GM19043 (cell line): ENCODE data around the gene ENO2.

Experiments
- ATAC-seq: cut with Tn5 transposase; IDR thresholded peaks from one replicate; pipeline ENCODE4 v1.9.1; 2021; ENCODE audit warnings: low read depth; ENCODE audit not compliant: unreplicated experiment

The ENO2 gene

GRCh38 chr12:6959058-6959804 is 44.9 kb downstream of the ENO2 start:
- ATAC-seq = peak; percentile 53

GRCh38 chr12:6959805-6960592 is 45.6 kb downstream of the ENO2 start:
- no peak for ATAC-seq

DNA sequence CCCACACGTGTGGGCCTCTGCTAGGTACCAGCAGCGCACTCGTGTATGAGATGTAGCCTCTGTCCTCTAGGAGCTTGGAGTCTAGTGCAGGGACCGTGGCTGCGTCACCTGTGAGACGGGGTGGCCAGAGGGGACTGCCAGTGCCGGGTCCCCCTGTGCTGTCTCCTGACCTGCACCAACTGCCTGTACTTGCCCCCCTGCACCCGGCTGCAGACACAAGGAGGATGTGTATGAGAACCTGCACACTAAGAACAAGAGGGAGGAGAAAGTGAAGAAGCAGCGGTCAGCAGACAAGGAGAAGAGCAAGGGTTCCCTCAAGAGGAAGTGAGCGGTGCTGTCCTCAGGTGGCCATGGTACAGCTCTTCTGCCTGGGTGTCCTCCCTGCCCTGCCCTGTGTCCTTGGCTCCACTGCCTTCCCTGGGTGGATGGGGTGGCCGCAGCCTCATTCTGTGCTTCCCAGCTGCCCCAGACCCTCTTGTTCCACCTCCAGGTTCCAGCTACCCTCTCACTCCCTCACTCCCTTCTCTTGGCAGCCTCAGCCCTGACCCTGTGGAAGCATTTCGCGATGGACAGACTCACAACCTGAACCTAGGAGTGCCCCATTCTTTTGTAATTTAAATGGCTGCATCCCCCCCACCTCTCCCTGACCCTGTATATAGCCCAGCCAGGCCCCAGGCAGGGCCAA is 46.4 kb downstream of the ENO2 start:
- ATAC-seq = no peak

DNA sequence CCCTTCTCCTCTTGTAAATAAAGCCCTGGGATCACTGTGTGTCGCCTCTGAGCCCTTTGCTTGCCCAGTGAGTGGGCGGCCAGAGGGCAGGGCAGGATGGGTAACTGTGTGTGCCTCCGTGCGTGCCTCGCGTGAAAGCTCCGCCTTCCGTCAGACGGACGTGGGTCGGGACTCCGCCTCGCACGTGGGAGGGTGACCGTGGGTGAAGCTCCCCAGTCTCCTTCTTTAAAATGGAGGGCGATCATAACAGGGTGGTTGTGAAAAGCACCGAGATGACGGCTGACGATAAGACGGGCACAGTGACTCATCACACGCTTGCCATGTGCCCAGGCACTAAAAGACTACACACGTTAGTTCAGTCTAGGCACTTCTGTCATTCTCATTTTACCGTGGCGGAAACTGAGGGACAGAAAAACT is 46.9 kb downstream of the ENO2 start:
- no peak for ATAC-seq

DNA sequence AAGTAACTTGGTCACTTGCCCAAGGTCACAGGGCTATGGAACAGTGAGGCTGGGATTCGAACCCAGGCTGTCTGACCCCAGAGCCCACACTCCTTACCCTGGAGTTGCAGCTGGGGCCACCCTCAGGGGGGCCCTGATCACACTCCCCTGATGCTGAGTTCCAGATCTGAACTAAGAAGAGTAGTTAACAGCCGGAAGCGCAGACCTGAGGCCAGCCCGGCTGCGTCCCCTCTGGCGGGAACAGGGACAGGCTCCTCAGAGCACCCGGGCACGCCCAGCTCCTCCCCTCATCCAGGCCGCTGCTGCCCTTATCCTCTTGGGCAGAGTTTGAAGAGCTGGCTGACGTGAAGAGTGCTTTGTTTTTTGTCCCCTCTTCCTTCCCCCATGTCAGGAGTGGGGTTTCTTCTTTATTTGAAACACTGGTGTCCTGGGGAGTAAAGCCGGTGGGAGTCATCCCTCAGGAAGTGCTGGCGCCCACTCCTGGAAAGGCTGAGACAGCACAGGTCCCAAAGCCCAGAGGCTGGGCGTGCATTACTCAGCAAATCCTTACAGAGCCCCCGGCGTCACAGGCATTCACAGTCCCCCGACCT is 47.4 kb downstream of the ENO2 start:
- ATAC-seq = no peak

GRCh38 chr12:6962285-6963015 is 48.1 kb downstream of the ENO2 start:
- no peak for ATAC-seq

DNA sequence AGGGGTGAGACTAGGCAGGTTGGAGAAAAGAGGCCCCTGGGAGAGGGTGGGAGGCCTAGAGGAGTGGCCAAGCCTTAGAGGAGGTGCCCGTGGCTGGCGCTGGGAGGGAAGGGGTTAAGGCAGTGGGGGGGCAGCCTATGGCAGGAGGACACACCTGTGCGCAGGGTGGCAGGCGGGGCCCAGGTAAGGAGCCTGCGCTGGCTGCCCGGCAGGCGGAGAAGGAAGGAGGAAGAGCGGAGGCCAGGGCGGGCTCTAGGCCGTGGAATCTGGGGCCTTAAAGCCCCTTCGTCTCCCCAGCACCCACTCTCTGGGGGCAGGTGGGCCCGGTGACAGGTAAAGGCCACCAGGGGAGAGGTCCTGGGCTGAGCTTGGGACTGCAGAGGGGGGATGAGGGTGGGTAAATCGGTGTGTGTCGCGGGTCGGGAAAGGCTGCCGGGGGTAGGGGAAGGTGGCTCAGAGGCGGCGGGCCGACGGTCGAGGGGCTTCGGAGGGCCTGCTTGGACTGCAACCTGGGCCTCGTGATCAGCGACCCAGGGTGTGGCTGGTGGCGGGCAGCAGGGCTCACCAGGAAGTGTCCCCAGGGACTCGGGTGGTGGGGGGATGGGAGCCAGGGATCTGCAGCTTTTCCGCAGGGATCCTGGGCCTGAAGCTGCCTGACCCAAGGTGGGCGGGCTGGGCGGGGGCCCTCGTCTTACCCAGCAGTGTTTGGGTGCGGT is 48.8 kb downstream of the ENO2 start:
- no peak for ATAC-seq

GRCh38 chr12:6963791-6964413 is 49.5 kb downstream of the ENO2 start:
- ATAC-seq = no peak

DNA sequence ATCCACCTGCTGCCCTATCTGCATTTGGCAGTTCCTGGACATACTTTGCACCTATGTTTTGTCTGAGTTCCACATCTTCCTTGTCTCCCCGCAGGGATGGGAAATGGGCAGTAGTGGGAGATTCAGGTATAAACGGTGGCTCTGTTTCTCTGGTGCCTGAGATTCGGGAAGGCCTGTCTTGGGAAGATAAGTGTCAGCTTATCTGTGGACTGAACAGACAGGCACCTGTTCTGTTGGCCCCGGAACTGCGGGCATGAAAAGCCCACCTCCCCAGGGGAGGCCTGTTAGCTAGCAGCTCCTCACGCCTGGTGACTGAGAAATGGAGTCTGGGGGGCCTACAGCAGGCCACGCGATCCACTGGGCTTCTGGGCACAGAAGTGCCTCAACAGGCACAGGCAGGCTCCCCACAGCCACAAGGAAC is 50.2 kb downstream of the ENO2 start:
- no peak for ATAC-seq

DNA sequence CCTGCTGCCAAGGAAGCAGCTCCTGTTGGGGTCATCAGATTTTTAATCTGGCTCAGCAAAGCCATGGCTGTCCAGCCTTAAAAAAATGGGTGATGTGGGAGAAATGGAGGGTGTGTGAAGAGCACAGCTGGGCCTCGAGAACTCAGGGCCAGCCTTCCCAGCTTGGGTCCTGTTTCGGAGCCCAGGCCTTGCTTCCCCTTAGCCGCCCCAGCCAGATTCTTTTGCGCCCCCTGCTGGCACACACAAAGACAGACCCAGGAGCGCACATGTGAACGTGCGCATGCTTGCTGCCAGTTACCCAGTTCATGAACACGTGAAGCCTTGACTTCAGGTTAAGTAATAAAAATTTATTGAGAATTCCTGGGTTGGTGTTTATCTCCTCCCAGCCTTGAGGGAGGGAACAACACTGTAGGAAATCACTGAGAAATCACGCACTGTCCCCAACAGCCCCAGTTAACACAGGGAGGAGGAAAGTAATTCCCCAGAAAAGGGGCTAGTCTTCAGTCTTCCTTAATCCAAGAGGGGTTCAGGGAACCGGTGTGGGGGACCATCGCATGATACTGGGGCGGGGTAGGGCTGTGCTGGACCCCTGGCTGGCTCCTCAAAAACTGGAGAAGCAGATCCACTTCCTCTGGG is 50.8 kb downstream of the ENO2 start:
- peak; percentile 52 for ATAC-seq

DNA sequence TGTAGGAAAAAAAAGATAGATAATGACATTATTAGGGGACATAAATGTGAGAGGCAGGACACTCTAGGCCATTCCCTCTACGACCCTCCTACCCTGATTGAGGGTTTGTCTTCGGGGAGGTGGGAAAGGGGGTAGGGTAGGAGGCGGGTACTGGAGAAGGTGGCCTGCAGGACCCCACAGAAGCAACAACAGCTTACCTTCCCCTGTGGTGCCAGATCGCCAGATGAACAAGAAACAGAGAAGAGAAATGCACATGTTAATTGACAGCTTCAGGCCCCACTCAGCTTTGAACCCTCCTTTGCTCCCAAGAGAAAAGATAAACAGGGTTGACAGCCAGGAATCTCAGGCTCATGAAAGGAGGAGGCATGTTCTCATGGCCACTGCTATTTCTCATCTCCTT is 51.3 kb downstream of the ENO2 start:
- ATAC-seq = no peak

GRCh38 chr12:6966351-6966750 is 52.0 kb downstream of the ENO2 start:
- no peak for ATAC-seq

DNA sequence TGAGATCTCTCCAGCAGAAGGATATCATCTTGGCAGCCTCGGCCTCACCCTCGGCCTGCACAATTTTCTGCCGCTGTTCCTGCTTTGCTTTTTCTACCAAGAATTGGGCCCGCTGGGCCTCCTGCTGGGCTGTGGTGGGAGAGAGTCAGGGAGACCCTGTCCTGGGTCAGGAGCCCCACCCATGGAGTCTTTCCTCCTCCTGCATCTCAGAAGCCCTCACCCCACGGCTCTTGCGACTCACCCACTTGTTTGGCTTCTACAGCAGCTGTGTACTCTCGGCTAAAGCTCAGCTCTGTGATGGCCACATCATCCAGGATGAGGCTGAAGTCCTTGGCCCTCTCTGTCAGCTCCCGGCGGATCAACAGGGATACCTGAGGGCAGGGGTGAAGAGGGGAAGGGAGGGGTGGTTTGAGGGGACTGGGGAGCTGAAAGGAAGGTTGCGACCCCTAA is 53.3 kb downstream of the ENO2 start:
- no peak for ATAC-seq

GRCh38 chr12:6968426-6968825 is 54.0 kb downstream of the ENO2 start:
- no peak for ATAC-seq

GRCh38 chr12:6970096-6970527 is 55.7 kb downstream of the ENO2 start:
- ATAC-seq = no peak
